GM20000 (cell line): ENCODE measurements around the gene PPFIA2.

ENCODE experiments used
- DNase-seq: peaks from one replicate; pipeline ENCODE4 v3.0.0; 2012; ENCODE audit warnings: low spot score
- CTCF ChIP-seq: IDR thresholded peaks from 2 replicates; pipeline ENCODE4 v1.5.1; 2012; ENCODE audit warnings: mild to moderate bottlenecking, control low read depth; ENCODE audit errors: extremely low read depth, missing control alignments

The PPFIA2 gene

GRCh38 chr12:81284137-81284536 is 475.0 kb downstream of the PPFIA2 start:
- TF ChIP-seq CTCF: no peak
- no peak for DNase-seq

- no peak for DNase-seq
- no peak for TF ChIP-seq CTCF
Observed at GRCh38 chr12:81274637-81275529, 484.3 kb downstream of the PPFIA2 start.

GRCh38 chr12:81270385-81270784 is 488.8 kb downstream of the PPFIA2 start:
- no peak for DNase-seq
- TF ChIP-seq CTCF: no peak

- no peak for DNase-seq
- no peak for TF ChIP-seq CTCF
Observed at GRCh38 chr12:81263072-81263471, 496.1 kb downstream of the PPFIA2 start.

GRCh38 chr12:81261508-81262207 is 497.5 kb downstream of the PPFIA2 start:
- DNase-seq: no peak
- no peak for TF ChIP-seq CTCF

GRCh38 chr12:81259360-81259759 is 499.8 kb downstream of the PPFIA2 start:
- TF ChIP-seq CTCF: no peak
- DNase-seq: no peak

GRCh38 chr12:81257947-81258551 is 501.1 kb downstream of the PPFIA2 start:
- no peak for DNase-seq

More at GRCh38 chr12:81257947-81258551, 501.1 kb downstream of the PPFIA2 start:
- no peak for TF ChIP-seq CTCF
